ENCODE measurements around the gene APCDD1.
"Not testable (repeated sequence)": the region's sequence is repeated elsewhere in the genome, so short reads cannot be mapped to it uniquely, and the experiment has no call there.

The APCDD1 gene

DNA sequence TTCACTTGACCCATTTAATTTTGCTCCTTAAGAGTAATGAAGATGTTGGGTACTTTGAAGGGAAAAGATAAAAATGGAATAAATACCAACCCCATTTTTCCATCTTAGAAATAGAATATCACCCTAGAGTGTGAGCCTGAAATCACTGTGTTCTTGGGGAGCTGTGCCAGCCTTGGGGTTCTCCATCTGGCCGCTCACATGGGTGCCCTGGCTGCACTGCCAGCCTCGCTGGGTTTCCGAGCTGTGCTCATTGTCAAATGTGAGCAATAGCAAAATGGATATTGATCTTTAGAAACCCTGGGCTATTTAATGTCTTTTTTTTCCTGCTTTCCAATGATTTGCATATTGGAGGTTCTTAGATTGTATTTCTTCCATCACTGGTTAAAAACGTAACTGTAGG lies 9.3 kb downstream of the APCDD1 start:
- DNase-seq = no peak

DNA sequence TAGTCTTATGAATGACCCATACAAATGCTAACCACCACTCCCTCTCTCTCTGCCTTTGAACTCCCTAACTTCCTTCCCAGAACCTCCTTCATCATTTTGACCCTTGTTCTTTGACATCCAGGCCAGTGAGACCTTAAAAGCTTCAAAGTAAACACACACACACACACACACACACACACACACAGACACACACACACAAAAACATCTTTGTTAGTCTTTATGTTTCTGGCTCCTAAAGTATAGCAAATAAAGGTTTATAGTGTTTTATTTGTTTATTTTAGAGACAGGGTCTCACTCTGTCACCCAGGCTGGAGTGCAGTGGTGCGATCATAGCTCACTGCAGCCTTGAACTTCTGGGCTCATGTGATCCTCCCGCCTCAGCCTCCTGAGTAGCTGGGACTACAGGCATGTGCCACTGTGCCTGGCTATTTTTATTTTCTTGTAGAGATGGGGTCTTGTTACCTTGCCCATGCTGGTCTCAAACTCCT lies 9.8 kb downstream of the APCDD1 start:
- DNase-seq = not testable (repeated sequence)

DNA sequence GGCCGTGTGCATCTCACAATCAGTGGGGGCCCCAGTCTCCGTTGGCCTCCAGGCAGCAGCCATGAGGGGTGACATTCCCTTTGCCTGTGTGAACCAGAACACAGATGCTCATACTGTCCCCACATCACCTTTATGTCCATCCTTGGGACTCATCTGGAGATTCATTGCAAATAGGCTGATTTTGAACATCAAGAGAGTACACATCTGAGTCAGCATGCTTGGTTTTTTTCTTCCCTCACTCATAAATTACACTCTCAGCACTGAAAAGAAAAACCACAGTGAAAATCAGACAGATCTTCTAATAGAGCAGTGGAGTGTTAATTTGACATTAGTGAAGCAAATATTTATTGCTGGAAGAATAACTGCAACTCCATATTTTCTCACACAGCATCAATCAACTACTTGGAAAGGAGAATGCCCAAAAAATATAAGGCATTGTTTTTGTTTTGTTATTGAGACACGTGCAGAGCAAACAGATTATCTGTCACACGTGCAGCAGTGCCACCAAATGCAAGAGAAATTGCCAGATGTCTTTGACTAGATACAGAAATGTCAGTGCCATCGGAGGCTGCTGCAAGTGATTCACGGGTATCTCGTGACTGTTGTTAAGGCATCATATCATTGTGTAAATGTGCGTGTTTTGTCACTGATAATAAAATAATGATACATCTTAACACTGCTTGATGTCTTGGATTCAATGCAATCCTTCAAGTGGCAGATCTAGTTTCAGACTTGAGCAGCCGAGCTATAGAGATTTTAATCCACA lies 10.9 kb downstream of the APCDD1 start:
- DNase-seq = no peak

DNA sequence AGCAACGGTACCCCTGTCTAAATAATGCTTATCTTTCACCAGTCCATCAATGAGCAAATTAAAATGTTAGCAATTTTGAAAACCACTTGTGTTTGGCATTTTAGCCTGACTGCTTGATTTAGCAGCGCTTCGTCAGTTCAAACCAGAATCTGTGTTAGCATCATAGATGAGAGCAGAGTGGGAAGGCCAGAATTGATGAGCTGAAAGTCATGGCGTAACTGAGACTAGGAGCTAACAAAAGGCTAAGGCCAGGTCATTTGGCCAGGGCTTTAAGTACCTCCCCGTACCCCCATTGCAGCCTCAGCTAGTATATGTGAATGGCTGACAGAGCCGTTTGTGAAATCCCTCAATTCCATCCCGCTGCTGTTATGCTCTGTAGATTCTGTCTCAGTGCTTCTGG lies 16.0 kb downstream of the APCDD1 start:
- DNase-seq = no peak

DNA sequence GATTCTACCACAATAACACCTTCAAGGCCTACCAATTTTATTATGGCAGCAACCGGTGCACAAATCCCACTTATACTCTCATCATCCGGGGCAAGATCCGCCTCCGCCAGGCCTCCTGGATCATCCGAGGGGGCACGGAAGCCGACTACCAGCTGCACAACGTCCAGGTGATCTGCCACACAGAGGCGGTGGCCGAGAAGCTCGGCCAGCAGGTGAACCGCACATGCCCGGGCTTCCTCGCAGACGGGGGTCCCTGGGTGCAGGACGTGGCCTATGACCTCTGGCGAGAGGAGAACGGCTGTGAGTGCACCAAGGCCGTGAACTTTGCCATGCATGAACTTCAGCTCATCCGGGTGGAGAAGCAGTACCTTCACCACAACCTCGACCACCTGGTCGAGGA lies 17.1 kb downstream of the APCDD1 start:
- no peak for DNase-seq

DNA sequence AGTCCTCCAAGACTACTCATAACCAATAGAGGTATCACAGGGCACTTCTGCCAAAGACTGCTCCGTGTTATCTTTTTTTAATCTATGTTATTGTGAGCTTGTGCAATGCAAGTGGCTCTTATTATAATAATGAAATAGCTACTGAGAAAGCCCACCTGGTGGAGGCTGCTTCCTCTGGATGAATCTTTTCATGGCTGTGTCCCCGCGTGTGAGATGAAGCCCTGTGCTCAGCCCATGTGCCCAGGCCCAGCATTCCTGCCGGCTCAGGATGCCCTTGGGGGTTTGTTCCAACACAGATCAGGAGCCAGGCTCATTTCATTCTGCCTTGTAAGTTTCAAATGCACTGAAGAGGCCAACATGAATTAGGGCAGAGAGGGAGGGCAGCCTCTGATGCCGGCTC lies 18.7 kb downstream of the APCDD1 start:
- DNase-seq = no peak

DNA sequence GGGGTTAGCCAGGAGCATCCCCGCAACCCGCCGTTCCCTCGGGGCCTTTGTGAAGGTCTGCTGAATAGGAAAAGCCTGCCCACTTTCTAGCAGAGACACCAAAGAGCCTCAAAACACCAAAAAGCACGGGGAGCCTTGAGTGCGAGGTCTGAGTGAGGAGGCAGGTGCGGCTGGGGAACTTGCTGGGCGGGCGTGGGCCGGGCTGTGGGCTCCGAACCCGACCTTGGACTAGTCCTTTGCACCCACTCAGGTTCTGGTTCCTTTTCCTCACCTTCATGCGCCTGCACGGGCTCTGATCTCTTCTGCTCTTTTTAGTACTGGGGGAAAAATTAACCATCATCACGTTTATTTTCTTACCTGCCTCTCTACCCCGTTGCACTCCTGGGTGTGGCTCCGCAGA lies 19.9 kb downstream of the APCDD1 start:
- no peak for DNase-seq

DNA sequence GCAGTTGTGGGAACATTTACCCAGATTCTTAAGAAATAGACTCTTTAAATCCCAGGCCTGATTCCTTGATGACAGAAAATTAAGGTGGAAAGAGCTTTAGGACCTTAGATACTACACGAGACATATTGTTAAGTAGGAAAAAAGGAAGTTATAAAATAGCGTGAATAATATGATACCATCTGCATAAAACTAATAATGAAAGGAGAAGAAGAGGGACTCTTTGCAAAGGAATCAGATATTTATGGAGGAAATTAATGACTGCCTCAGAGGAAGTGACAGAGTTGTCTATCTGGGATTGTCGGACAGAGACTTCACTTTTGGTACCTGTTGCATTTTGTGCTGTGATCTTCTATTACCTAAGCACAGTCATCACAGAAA lies 20.8 kb downstream of the APCDD1 start:
- no peak for DNase-seq

DNA sequence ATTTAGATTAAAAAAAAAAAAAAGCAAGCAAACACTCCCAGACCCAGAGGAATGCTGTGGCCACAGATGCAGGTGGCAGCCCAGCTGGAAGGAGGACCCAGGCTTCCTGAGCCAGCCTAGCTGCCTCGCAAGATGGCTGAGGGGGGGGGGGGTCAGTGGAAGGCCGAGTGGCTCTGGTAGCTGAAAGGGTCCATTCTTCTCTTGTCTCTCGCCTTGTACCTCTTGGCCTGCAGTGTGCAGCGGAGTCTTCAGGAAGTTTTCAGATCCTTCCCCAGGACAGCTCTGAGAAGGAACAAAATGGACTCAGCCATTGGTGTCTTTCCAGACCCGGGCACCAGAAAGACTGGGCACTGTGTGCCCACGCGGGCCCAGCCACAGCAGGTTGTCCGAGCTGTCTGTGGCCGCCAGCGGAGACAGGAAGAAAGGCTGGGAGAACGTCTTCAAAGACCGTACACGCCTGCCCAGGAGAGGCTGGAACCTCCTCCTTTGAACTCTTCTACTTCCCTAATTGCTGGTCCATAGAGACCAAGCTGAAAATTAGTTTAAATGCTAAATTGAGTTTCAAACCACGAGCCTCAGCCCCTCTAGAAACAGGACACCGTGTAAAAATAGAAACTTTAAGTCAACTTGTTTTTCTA lies 21.3 kb downstream of the APCDD1 start:
- DNase-seq = no peak

DNA sequence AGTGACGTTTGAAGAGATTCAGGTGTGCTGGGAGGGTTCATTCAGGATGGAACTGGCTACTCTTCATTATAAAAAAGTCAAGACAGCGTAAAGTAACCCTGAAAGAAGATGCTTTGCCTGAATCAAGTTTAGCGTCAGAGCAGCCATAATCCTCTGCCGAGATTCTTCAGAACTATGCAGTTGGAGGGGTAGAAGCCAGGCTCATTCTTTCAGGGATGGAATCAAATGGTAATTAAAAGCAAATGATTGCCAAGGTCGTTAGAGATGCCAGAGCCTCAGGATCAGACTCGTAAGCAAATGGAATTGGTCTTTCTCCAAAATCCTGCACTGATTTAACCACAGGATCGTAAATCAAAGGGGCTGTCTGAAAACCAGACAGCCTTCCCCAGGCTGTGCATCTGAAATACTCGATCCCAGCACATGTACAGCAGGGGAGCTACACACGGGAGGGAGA lies 21.9 kb downstream of the APCDD1 start:
- no peak for DNase-seq

DNA sequence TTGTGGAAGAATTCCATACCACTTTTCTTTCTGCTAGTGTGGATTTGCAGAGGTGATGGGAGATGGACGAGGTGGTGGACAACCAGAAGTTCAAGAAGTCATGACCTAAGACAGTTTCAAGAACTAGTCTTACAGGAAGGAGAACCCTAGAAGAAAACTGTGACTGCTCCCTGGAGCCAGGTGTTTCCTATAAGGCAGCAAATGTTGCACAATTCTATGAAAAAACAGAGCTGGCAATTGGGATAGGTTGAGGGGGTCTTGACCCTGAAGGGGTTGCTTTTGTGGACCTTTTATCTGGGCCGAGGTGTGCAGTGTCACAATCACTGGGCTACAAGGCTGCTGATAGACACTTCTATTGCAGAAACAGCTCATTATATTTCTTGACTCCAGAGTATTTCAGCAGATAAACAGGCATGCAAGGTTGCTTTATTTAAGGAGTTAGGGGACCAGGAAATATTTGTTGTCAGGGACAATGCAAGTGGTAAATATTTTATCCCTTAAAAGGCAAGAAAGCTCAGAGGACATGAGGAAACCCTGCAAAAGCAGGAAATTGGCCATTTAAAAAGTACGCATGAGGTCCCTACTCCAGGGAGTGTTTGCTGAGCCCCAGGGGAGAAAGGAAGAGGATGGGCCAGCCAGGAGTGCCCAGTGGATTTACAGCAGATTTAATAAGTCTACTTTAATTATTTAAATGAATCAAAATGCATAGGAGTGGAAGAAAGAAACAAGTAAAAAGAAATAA lies 22.9 kb downstream of the APCDD1 start:
- no peak for DNase-seq

DNA sequence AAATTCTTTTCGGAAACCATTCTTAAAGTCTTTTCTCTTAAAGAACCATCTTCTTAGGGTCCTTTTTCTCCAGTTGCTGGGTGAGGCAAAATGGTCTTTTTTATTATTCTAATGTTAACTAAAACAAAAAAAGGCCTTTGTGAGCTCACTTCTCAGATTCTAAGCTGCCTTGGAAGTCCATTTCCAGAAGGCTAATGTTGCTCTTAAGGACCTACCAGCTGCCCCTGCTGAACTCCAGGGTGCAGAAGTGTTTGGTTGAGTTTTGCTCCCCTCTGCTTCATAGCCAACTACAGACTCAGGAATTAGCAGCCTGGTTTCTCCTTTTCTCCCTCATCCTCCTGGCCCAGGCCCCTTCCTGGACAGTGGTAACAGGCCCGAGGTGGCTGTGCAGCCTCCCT lies 23.4 kb downstream of the APCDD1 start:
- no peak for DNase-seq

DNA sequence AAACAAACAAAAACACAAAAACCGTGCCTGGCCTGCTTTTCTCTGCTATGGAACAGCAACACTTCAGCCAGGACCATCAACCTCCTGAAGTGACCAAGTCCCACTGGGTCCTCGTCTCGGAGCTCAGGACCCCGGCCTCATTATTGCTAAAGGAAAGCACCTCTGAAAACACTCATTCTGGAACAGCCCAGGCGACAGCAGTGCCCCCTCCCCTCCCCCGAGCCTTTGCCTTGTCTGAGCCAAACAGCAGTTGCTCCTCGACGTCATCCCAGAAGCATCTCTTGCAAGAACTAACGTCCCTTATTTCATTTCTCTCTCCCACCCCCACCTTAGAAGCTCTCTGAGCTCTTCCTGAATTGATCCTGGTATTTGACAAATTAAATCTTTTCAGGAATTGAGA lies 27.4 kb downstream of the APCDD1 start:
- no peak for DNase-seq

DNA sequence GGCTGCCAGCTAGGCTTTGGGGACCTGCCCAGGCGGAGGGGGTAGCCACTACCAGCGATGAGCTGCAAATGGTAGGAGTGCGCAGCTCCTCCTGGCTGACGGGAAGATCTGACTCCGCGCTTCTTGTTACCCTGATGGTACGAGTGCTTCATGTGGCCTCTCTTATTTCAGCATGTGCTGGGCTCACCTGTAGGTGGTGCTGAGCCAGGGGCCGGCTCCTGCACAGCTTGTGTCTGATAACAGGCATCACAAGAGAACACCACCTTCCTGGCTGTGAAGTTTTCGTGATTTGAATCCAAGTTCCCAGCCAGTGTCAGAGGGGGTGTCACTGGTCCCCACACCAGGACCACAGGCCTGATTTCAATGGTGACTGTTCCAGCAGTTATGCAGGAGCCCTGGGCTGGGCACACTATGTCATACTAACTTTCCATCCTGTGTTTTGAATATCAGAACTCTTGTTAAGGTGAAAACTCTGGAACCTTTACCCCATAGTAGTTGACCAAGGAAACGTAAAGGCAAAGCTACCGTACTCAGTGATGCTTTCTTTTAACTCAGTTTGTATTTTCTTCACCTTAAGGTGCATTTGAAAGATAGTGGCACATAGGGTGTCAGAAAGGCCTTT lies 28.0 kb downstream of the APCDD1 start:
- no peak for DNase-seq

DNA sequence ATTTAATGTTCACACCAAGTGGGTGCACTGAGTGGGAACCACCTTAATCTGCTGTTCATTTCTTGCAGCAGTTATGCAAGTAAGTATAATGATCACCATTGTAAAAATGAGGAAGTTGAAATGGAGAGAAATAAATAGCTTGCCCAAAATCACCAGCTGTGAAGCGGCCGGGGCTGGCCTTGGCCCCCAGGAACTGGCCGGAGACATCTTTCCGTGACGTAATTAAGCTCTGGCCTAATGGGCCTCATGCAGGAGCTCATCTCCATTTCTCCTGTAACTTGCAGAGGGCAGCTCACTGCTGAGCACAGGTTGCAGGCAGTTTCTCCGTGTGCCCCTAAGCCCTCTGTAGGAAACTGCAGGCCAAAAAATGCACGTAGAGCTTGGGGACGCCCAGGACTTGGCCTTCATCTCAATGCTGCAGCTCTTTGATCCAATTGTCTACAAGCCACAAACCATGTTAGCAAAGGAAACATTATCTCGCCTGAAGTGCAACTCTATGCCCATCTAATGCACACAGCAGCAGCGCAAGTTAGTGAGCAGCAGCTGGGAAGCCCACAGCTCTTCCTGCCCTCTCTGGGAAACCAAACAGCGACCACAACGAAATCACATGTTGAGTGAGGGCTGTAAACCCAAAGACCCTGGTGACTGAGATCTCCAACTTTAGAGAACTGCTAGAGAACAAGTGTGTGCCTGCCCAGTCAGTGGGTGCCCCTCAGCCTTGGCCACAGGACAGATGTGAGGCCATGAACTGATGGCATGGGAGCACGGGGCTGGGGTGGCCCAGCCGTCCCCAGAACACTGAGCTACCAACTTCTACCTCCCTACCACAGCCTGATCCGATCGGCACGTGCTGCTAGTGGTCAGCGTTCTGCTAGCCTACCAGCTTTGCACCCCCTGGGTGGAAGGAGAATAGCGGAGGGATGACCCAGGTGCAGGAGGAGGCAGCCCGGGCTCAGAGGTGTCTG lies 28.8 kb downstream of the APCDD1 start:
- no peak for DNase-seq

DNA sequence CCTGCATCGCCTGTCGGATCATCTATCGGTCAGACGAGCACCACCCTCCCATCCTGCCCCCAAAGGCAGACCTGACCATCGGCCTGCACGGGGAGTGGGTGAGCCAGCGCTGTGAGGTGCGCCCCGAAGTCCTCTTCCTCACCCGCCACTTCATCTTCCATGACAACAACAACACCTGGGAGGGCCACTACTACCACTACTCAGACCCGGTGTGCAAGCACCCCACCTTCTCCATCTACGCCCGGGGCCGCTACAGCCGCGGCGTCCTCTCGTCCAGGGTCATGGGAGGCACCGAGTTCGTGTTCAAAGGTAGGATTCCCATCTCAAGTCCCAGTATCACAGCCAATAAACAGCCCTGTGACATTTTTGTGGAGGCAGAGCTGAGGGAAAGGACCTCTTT lies 31.0 kb downstream of the APCDD1 start:
- no peak for DNase-seq

DNA sequence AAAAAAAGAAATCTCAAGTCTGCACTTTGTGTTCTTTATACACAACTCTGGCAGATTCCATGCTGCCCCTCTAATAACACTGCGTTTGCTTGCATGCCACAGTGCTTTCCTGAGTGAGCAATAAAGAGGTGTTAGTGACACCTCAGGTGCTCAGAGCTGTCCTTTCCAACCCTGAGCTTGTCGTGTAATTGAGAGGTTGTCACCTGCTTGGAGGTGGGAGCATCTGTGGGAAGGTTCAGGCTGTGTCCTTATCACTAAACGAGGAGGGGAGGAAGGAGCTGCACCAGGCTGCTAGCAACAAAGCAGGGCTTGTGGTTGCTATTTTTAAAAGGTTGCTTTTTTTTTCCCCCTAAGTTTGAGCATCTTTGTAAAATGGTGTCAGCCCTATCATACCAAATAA lies 31.9 kb downstream of the APCDD1 start:
- DNase-seq = no peak

DNA sequence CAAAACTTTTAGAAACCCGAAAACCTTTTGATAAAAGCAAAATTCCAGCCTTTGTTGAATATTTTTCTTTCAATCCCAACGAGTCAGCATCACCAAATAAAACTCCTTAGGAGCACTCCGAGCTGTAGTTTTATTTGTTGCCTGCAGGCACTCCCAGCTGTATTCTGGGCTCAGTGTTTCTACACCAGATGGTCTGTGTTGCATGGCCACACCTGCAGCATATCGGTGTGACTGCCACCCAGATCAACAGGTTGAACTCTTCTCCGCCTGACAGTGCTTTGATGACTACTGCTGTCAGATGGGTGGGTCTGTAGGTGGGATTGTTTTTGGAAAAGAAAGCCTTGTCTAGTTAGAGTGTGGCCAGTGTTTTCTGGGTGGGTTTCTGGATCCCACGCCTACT lies 32.7 kb downstream of the APCDD1 start:
- DNase-seq = no peak

DNA sequence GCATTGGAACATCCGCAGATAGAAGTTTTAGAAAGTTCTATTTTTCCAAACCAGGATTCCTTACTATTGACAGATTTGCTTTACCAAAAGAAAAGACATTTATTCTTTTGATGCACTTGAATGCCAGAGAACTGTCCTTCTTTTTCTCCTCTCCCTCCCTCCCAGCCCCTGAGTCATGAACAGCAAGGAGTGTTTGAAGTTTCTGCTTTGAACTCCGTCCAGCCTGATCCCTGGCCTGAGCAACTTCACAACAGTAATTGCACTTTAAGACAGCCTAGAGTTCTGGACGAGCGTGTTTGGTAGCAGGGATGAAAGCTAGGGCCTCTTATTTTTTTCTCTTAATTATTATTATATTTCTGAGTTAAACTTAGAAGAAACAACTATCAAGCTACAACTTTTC lies 33.6 kb downstream of the APCDD1 start:
- DNase-seq = no peak

DNA sequence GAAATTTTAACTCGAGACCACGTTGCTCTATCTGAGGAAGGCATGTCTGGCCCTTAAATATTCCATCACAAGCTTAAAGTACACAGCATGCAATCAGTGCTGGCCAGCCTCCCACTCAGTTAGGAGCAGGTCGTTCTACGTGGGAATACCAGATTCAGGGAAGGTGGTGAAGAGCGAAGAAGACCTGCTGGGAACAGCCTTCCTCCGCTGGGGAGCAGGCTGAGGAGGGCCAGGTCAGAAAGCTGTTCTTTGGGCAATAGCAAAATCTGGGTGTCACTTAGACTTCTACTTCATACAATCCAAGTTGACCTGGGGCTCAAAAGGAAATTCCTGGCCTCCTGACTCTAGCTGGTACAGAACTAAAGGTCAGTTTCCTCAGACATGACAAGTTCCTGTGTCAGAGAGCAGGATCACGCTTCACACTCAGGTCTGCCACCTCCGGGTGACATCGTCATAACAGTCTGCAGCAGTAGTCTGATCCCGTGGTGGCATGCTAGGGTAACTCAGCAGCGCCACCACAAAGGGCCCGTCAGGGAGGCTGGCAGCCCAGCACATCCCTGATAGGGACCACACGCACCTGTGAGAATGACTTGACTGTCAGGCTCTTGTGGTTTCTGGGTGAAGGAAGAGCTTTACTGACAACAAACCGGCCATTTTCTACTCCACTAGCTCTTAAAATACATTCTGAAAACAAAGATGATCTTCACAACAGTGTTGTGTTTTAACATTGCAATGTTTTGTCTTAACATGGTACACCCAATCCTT lies 36.1 kb downstream of the APCDD1 start:
- no peak for DNase-seq

DNA sequence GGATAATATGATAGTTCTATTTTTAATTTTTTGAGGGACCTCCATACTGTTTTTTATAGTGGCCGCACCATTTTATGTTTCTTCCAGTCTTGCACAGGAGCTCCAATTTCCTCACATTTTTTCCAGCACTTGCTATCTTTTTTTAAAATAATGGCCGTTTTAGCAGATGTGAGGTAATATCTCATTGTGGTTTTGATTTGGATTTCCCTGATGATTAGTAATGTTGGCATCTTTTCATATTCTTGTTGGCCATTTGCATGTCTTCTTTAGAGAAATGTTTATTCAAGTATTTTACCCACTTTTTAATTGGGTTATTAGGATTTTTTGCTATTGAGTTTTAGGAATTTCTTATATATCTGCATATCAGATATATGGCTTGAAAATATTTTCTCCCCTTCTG lies 41.5 kb downstream of the APCDD1 start:
- no peak for DNase-seq

Data from SIG-M5 (cell line).